CD4-positive, alpha-beta T cell (primary cell): ENCODE measurements around the gene COPS3. TPM values are rescaled to one million over a fixed set of nuclear protein-coding genes. Genes with fewer than 3 reads are reported as not detected.

ENCODE experiments used
- ATAC-seq: fragments of 200-7000 bp; cut with Tn5 transposase; one replicate; pipeline ENCODE4 v1.10.0; 2022; ENCODE audit warnings: mild to moderate bottlenecking; ENCODE audit not compliant: poor library complexity
- CTCF ChIA-PET: fragments of 350-600 bp; sonication (Branson Sonifier 250); formaldehyde crosslinking; loops from one replicate; lab custom pipeline; 2021; ENCODE audit warnings: antibody characterized with exemption, inconsistent platforms; lab: Charles Lee
- POLR2A ChIA-PET: fragments of 350-600 bp; sonication (Branson Sonifier 250); formaldehyde crosslinking; loops from one replicate; lab custom pipeline; 2021; ENCODE audit warnings: antibody characterized with exemption, inconsistent platforms; lab: Charles Lee
- DNase-seq, 14 experiments: peaks; one replicate each; pipeline ENCODE4 v3.0.0-alpha.2; 2013 to 2020; ENCODE audit warnings: mixed read lengths in 2 of 14
- H3K27ac ChIP-seq, 2 donors: one replicate each; pipeline versions ENCODE4 v1.5.1 to v1.7.0; 2013; ENCODE audit warnings: low read length in 2 of 2, low read depth in 1 of 2, mild to moderate bottlenecking in 1 of 2
- H3K27me3 ChIP-seq, 2 experiments: 1 replicate in 1 of 2; 2 replicates in 1 of 2; pipeline versions ENCODE4 v1.6.1 to v1.7.0; 2013; ENCODE audit warnings: low read length in 2 of 2, control low read depth in 1 of 2, mild to moderate bottlenecking in 1 of 2, moderate library complexity in 1 of 2; ENCODE audit not compliant: insufficient read depth in 2 of 2, control insufficient read depth in 1 of 2
- H3K36me3 ChIP-seq: one replicate; pipeline ENCODE4 v1.6.1; 2013; ENCODE audit warnings: low read length, control low read depth; ENCODE audit not compliant: insufficient read depth
- H3K4me1 ChIP-seq: one replicate; pipeline ENCODE4 v1.6.1; 2013; ENCODE audit warnings: low read length, control low read depth; ENCODE audit not compliant: insufficient read depth
- H3K4me3 ChIP-seq: one replicate; pipeline ENCODE4 v1.5.1; 2013; ENCODE audit warnings: mild to moderate bottlenecking, low read length, moderate library complexity
- H3K9me3 ChIP-seq, 2 experiments: 1 replicate in 1 of 2; 2 replicates in 1 of 2; pipeline versions ENCODE4 v1.6.1 to v1.7.0; 2013; ENCODE audit warnings: low read length in 2 of 2, mild to moderate bottlenecking in 2 of 2, control low read depth in 1 of 2, moderate library complexity in 1 of 2; ENCODE audit not compliant: control insufficient read depth in 1 of 2, insufficient read depth in 1 of 2
- H3K27ac Mint-ChIP-seq: one replicate; pipeline ENCODE4 v1.8.0; 2020; ENCODE audit warnings: mixed read lengths
- H3K27me3 Mint-ChIP-seq: one replicate; pipeline ENCODE4 v1.8.0; 2021; ENCODE audit warnings: mixed read lengths
- H3K36me3 Mint-ChIP-seq: one replicate; pipeline ENCODE4 v1.8.0; 2021; ENCODE audit warnings: low read depth, mixed read lengths
- H3K4me1 Mint-ChIP-seq: one replicate; pipeline ENCODE4 v1.8.0; 2021; ENCODE audit warnings: low read depth, mixed read lengths
- H3K4me3 Mint-ChIP-seq: one replicate; pipeline ENCODE4 v1.8.0; 2020; ENCODE audit warnings: mild to moderate bottlenecking, mixed read lengths
- H3K9me3 Mint-ChIP-seq: one replicate; pipeline ENCODE4 v1.8.0; 2020; ENCODE audit warnings: mixed read lengths
- CTCF ChIP-seq: fragments of 200-600 bp; IDR thresholded peaks from one replicate; pipeline ENCODE4 v1.8.0; 2022; ENCODE audit warnings: antibody characterized with exemption, mild to moderate bottlenecking
- intact Hi-C, 2 experiments: fragments of 100-400 bp; cut with DNase I in 1 of 2; cut with micrococcal nuclease in 1 of 2; formaldehyde crosslinking; loops; one replicate each; pipeline versions ENCODE4 v1.15.1 to v1.9.0; 2023 to 2025; cut with DNase I, micrococcal nuclease
- total RNA-seq, 174 experiments: library from RNA in 2 of 174; stranded (reverse) in 2 of 174; gene quantifications; one replicate each; pipeline ENCODE4 v1.2.3 and lab custom pipeline; 2021 to 2026

Gene COPS3
- total RNA-seq, 2 experiments from 2014 or later = 73.1 to 75.0 TPM

- CTCF ChIA-PET = interaction anchor here (1.0 kb wide), 1 partner anchor 26 kb away, joined by 3 read pairs; no protein-coding TSS in a partner anchor
- no peak for TF ChIP-seq CTCF
- Histone ChIP-seq H3K9me3 (peaks cover 0 to 5% of the 10 kb centered on the region in 2 experiments), H3K4me3 (peak within 1 kb of the TSS; percentile 84), H3K27ac (peak within 1 kb of the TSS; percentile 45 to 53), H3K4me1 (peaks cover 34% of the 10 kb centered on the region), H3K27me3 (no peaks in the 10 kb centered on the region), H3K36me3 (peaks cover 18% of the 10 kb centered on the region)
- Mint-ChIP-seq H3K4me3 (peak within 1 kb of the TSS; percentile 93), H3K4me1 (peaks cover 24% of the 10 kb centered on the region), H3K27ac (peak within 1 kb of the TSS; percentile 92), H3K9me3 (no peaks in the 10 kb centered on the region), H3K27me3 (no peaks in the 10 kb centered on the region), H3K36me3 (peaks cover 28% of the 10 kb centered on the region)
- DNase-seq (peak; percentile 85 to 97 (median 90)), ATAC-seq (peak; percentile 73)
- POLR2A ChIA-PET = interaction anchor here (0.8 to 3.4 kb wide), 10 partner anchors 12 to 86 kb away, joined by 3 to 17 read pairs (median 3); partner anchors contain the start of gene FLCN
- intact Hi-C loops = loop anchor here (1.0 to 10.0 kb wide), 4 partner anchors 31 to 74 kb away; partner anchors contain the start of genes COPS3 (in 1 of the 2) and FLCN (in 1 of the 2)
These were observed 74.7 kb downstream of the COPS3 start, which contains the start of gene PLD6 for GRCh38 chr17:17206124-17206912. Gene PLD6, minus strand, starts transcription at chr17:17206333. Its CDS starts 47 bp downstream, at chr17:17206286.

GRCh38 chr17:17205368-17206123 is 75.5 kb downstream of the COPS3 start:
- POLR2A ChIA-PET = interaction anchor here (0.8 to 3.4 kb wide), 12 partner anchors 11 to 85 kb away, joined by 3 to 17 read pairs (median 3); partner anchors contain the start of gene FLCN
- intact Hi-C loops = loop anchor here (1.0 to 10.0 kb wide), 6 partner anchors 23 to 75 kb away; partner anchors contain the start of genes COPS3 (in 1 of the 2) and FLCN (in 1 of the 2)

More at GRCh38 chr17:17205368-17206123, 75.5 kb downstream of the COPS3 start:
- Histone ChIP-seq H3K4me3 (peak overlapping the region; percentile 84), H3K4me1 (peaks cover 34% of the 10 kb centered on the region), H3K36me3 (peaks cover 24% of the 10 kb centered on the region), H3K27me3 (no peaks in the 10 kb centered on the region), H3K9me3 (peaks cover 0 to 5% of the 10 kb centered on the region in 2 experiments), H3K27ac (peak overlapping the region; percentile 45 to 53)
- H3K4me3 Mint-ChIP-seq = peak overlapping the region; percentile 93
- no peak for TF ChIP-seq CTCF
- H3K27ac Mint-ChIP-seq = peak overlapping the region; percentile 92
- peak; percentile 36 to 83 (median 54) for DNase-seq
- H3K36me3 Mint-ChIP-seq = peaks cover 35% of the 10 kb centered on the region
- H3K4me1 Mint-ChIP-seq = peaks cover 24% of the 10 kb centered on the region
- H3K9me3 Mint-ChIP-seq = no peaks in the 10 kb centered on the region
- ATAC-seq = peak; percentile 52
- no peaks in the 10 kb centered on the region for H3K27me3 Mint-ChIP-seq
- CTCF ChIA-PET = interaction anchor here (1.0 kb wide), 1 partner anchor 25 kb away, joined by 3 read pairs; no protein-coding TSS in a partner anchor
